ENCODE data around the gene BCKDHB. TPM values are rescaled to one million over a fixed set of nuclear protein-coding genes. Genes with fewer than 3 reads are reported as not detected.

BCKDHB gene
- total RNA-seq, 1 donor from 2014 or later, result 35.6 TPM

- DNase-seq (ENCODE audit: low spot score), result no peak
These were observed 282.0 kb downstream of the BCKDHB start for GRCh38 chr6:80388507-80388906.

Other genes starting within 250 kb of the BCKDHB start
- 1.4 TPM for gene ELOVL4, start 159.1 kb upstream of the BCKDHB start, total RNA-seq
- gene TTK, start 102.0 kb upstream of the BCKDHB start, total RNA-seq, result 1.5 TPM